Neural cell (in vitro differentiated cells): ENCODE measurements around the gene PLEKHF1. TPM values are rescaled to one million over a fixed set of nuclear protein-coding genes. Genes with fewer than 3 reads are reported as not detected.

Source experiments
- H2AFZ ChIP-seq: fragments of 200-600, 300-800 bp; sonication (generic), shearing (Covaris generic); 2 replicates; pipeline ENCODE4 v1.6.0; 2014; ENCODE audit warnings: low read depth, mild to moderate bottlenecking, antibody characterized with exemption, low read length, moderate library complexity
- H3F3A ChIP-seq: fragments of 200-600 bp; shearing (Covaris generic); 2 replicates; pipeline ENCODE4 v1.6.1; 2016; ENCODE audit warnings: mild to moderate bottlenecking, moderate library complexity, mixed read lengths, antibody characterized with exemption, low read length; ENCODE audit not compliant: insufficient read depth, poor library complexity, severe bottlenecking
- H3K27ac ChIP-seq: fragments of 200-600, 300-800 bp; sonication (generic), shearing (Covaris generic); 2 replicates; pipeline ENCODE4 v1.5.1; 2014; ENCODE audit warnings: mild to moderate bottlenecking, low read length, moderate library complexity
- H3K27me3 ChIP-seq: fragments of 300-800, 200-600 bp; sonication (generic), shearing (Covaris generic); 2 replicates; pipeline ENCODE4 v1.6.0; 2014; ENCODE audit warnings: mild to moderate bottlenecking, low read depth, low read length, moderate library complexity; ENCODE audit not compliant: insufficient read depth
- H3K36me3 ChIP-seq: fragments of 300-800, 200-600 bp; sonication (generic), shearing (Covaris generic); 2 replicates; pipeline ENCODE4 v1.5.1; 2014; ENCODE audit warnings: mild to moderate bottlenecking, antibody characterized with exemption, low read length, moderate library complexity; ENCODE audit not compliant: insufficient read depth
- H3K4me2 ChIP-seq: fragments of 300-800, 200-600 bp; sonication (generic), shearing (Covaris generic); 2 replicates; pipeline ENCODE4 v1.6.0; 2014; ENCODE audit warnings: mild to moderate bottlenecking, low read length
- H3K4me3 ChIP-seq: fragments of 300-800, 200-600 bp; sonication (generic), shearing (Covaris generic); 2 replicates; pipeline ENCODE4 v1.5.1; 2014; ENCODE audit warnings: mild to moderate bottlenecking, low read length, moderate library complexity
- H3K79me2 ChIP-seq: fragments of 200-600 bp; shearing (Covaris generic); replicated peaks from 2 replicates; pipeline ENCODE4 v1.6.0; 2014; ENCODE audit warnings: mild to moderate bottlenecking, low read length, moderate library complexity; ENCODE audit not compliant: insufficient read depth
- H3K9ac ChIP-seq: fragments of 300-800, 200-600 bp; sonication (generic), shearing (Covaris generic); 2 replicates; pipeline ENCODE4 v1.6.1; 2016; ENCODE audit warnings: mild to moderate bottlenecking, low read length, mixed read lengths
- H3K9me2 ChIP-seq: fragments of 200-600 bp; shearing (Covaris generic); 2 replicates; pipeline ENCODE4 v1.6.1; 2016; ENCODE audit warnings: mild to moderate bottlenecking, low read length, mixed read lengths; ENCODE audit not compliant: insufficient read depth
- H3K9me3 ChIP-seq: fragments of 200-600, 300-800 bp; sonication (generic), shearing (Covaris generic); 2 replicates; pipeline ENCODE4 v1.6.1; 2016; ENCODE audit warnings: mild to moderate bottlenecking, mixed run types, low read length, moderate library complexity, mixed read lengths
- H4K20me1 ChIP-seq: fragments of 200-600 bp; shearing (Covaris generic); 2 replicates; pipeline ENCODE4 v1.6.1; 2016; ENCODE audit warnings: mild to moderate bottlenecking, mixed run types; ENCODE audit not compliant: insufficient read depth
- EP300 ChIP-seq: fragments of 450-650 bp; conservative IDR thresholded peaks from 2 replicates; pipeline ENCODE4 v1.6.1; 2014; ENCODE audit warnings: antibody characterized with exemption, mild to moderate bottlenecking, moderate library complexity; ENCODE audit not compliant: poor library complexity, severe bottlenecking
- EZH2 ChIP-seq: fragments of 200-600, 300-800 bp; shearing (Covaris generic), sonication (generic); IDR thresholded peaks from 2 replicates; pipeline ENCODE4 v1.6.1; 2014; ENCODE audit warnings: antibody characterized with exemption, low read length, borderline replicate concordance, mild to moderate bottlenecking; ENCODE audit not compliant: insufficient read depth, poor library complexity, severe bottlenecking
- MXI1 ChIP-seq: fragments of 450-650 bp; conservative IDR thresholded peaks from 2 replicates; pipeline ENCODE4 v1.6.1; 2014; ENCODE audit warnings: antibody characterized with exemption, mild to moderate bottlenecking; ENCODE audit not compliant: poor library complexity, severe bottlenecking
- POLR2AphosphoS5 ChIP-seq: IDR thresholded peaks from 2 replicates; pipeline ENCODE4 v1.6.1; 2012
- RAD21 ChIP-seq: fragments of 450-650 bp; conservative IDR thresholded peaks from 2 replicates; pipeline ENCODE4 v1.6.1; 2014; ENCODE audit warnings: antibody characterized with exemption, mild to moderate bottlenecking, moderate library complexity
- SMC3 ChIP-seq: fragments of 450-650 bp; conservative IDR thresholded peaks from 2 replicates; pipeline ENCODE4 v1.6.1; 2014; ENCODE audit warnings: antibody characterized with exemption, mild to moderate bottlenecking, moderate library complexity; ENCODE audit not compliant: poor library complexity
- TAF1 ChIP-seq: IDR thresholded peaks from 2 replicates; pipeline ENCODE4 v1.6.1; 2012; ENCODE audit warnings: low read depth
- polyA plus RNA-seq: library from polyadenylated mRNA; depleted of rRNA; stranded (reverse); fragments of >200 nt; gene quantifications from 2 replicates; pipeline ENCODE4 v1.2.3, GENCODE V29; 2014
- TF ChIP-seq, protein P1 (sequence below): IDR thresholded peaks from 2 replicates; pipeline ENCODE4 v1.6.1; 2012; ENCODE audit warnings: borderline replicate concordance
- TF ChIP-seq, protein P2 (sequence below): fragments of 450-650 bp; IDR thresholded peaks from 2 replicates; pipeline ENCODE4 v1.5.1; 2014; ENCODE audit warnings: antibody characterized with exemption, mild to moderate bottlenecking, moderate library complexity; ENCODE audit not compliant: poor library complexity, severe bottlenecking

Gene PLEKHF1
- polyA plus RNA-seq, 1 donor from 2014 or later = not detected

- H3K9me3 ChIP-seq = no peaks in the 10 kb centered on the region
- H3K4me2 ChIP-seq = no peak overlapping the region
- no peaks in the 10 kb centered on the region for H4K20me1 ChIP-seq
- no peak overlapping the region for H2AFZ ChIP-seq
- no peaks in the 10 kb centered on the region for H3F3A ChIP-seq
- H3K79me2 ChIP-seq = no peaks in the 10 kb centered on the region
- H3K9me2 ChIP-seq = no peaks in the 10 kb centered on the region
- H3K27me3 ChIP-seq = no peaks in the 10 kb centered on the region
- H3K27ac ChIP-seq = no peak overlapping the region
- H3K9ac ChIP-seq = no peak overlapping the region
- TF ChIP-seq POLR2AphosphoS5 (no peak), EZH2 (no peak), MXI1 (no peak), TAF1 (no peak), SMC3 (no peak), RAD21 (no peak), EP300 (no peak)
- TF ChIP-seq, protein P1, sequence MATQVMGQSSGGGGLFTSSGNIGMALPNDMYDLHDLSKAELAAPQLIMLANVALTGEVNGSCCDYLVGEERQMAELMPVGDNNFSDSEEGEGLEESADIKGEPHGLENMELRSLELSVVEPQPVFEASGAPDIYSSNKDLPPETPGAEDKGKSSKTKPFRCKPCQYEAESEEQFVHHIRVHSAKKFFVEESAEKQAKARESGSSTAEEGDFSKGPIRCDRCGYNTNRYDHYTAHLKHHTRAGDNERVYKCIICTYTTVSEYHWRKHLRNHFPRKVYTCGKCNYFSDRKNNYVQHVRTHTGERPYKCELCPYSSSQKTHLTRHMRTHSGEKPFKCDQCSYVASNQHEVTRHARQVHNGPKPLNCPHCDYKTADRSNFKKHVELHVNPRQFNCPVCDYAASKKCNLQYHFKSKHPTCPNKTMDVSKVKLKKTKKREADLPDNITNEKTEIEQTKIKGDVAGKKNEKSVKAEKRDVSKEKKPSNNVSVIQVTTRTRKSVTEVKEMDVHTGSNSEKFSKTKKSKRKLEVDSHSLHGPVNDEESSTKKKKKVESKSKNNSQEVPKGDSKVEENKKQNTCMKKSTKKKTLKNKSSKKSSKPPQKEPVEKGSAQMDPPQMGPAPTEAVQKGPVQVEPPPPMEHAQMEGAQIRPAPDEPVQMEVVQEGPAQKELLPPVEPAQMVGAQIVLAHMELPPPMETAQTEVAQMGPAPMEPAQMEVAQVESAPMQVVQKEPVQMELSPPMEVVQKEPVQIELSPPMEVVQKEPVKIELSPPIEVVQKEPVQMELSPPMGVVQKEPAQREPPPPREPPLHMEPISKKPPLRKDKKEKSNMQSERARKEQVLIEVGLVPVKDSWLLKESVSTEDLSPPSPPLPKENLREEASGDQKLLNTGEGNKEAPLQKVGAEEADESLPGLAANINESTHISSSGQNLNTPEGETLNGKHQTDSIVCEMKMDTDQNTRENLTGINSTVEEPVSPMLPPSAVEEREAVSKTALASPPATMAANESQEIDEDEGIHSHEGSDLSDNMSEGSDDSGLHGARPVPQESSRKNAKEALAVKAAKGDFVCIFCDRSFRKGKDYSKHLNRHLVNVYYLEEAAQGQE = no peak
- TF ChIP-seq, protein P2, sequence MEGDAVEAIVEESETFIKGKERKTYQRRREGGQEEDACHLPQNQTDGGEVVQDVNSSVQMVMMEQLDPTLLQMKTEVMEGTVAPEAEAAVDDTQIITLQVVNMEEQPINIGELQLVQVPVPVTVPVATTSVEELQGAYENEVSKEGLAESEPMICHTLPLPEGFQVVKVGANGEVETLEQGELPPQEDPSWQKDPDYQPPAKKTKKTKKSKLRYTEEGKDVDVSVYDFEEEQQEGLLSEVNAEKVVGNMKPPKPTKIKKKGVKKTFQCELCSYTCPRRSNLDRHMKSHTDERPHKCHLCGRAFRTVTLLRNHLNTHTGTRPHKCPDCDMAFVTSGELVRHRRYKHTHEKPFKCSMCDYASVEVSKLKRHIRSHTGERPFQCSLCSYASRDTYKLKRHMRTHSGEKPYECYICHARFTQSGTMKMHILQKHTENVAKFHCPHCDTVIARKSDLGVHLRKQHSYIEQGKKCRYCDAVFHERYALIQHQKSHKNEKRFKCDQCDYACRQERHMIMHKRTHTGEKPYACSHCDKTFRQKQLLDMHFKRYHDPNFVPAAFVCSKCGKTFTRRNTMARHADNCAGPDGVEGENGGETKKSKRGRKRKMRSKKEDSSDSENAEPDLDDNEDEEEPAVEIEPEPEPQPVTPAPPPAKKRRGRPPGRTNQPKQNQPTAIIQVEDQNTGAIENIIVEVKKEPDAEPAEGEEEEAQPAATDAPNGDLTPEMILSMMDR = no peak
- H3K4me3 ChIP-seq = no peak overlapping the region
- H3K36me3 ChIP-seq = no peaks in the 10 kb centered on the region
Measured at GRCh38 chr19:29635963-29636362, 29.3 kb upstream of the PLEKHF1 start.

GRCh38 chr19:29636553-29637360 is 28.5 kb upstream of the PLEKHF1 start:
- no peak overlapping the region for H3K4me2 ChIP-seq
- H3K9me3 ChIP-seq = no peaks in the 10 kb centered on the region
- H3K4me3 ChIP-seq = no peak overlapping the region
- no peaks in the 10 kb centered on the region for H3K36me3 ChIP-seq
- no peaks in the 10 kb centered on the region for H3K9me2 ChIP-seq
- no peaks in the 10 kb centered on the region for H4K20me1 ChIP-seq
- H3F3A ChIP-seq = no peaks in the 10 kb centered on the region
- no peak overlapping the region for H3K27ac ChIP-seq
- no peaks in the 10 kb centered on the region for H3K79me2 ChIP-seq
- H2AFZ ChIP-seq = no peak overlapping the region
- TF ChIP-seq, protein P1 = no peak
- TF ChIP-seq, protein P2 = no peak
- TF ChIP-seq POLR2AphosphoS5 = no peak
- H3K27me3 ChIP-seq = no peaks in the 10 kb centered on the region
- H3K9ac ChIP-seq = no peak overlapping the region
